Skin epidermis (tissue), 12 donors: ENCODE measurements around the gene KRTAP5-3.
"Not testable (repeated sequence)": the region's sequence is repeated elsewhere in the genome, so short reads cannot be mapped to it uniquely, and the experiment has no call there.

Experiments used
- H3K27ac ChIP-seq, 21 experiments: fragments of 200-600 bp; sonication (generic) in 11 of 21; one replicate each; pipeline ENCODE4 v1.5.0; 2020; ENCODE audit warnings: mild to moderate bottlenecking in 3 of 21, inconsistent platforms in 2 of 21, moderate library complexity in 2 of 21
- H3K4me3 ChIP-seq, 7 experiments: fragments of 200-600 bp; sonication (generic) in 2 of 7; one replicate each; pipeline ENCODE4 v1.5.0; 2020; ENCODE audit warnings: inconsistent platforms in 2 of 7, mild to moderate bottlenecking in 2 of 7, moderate library complexity in 1 of 7

Gene KRTAP5-3

GRCh38 chr11:1608363-1608762 lies at the start of gene KRTAP5-3:
TSS of gene KRTAP5-3 (minus strand) at chr11:1608463. CDS start at chr11:1608385, 78 bp downstream.
- H3K4me3 ChIP-seq = no peak within 1 kb of the TSS
- H3K27ac ChIP-seq = no peak within 1 kb of the TSS

- Histone ChIP-seq H3K4me3 (no peak overlapping the region), H3K27ac (no peak overlapping the region)
Measured at GRCh38 chr11:1656670-1657069, 48.4 kb upstream of the KRTAP5-3 start.

- Histone ChIP-seq H3K4me3 (no peak overlapping the region), H3K27ac (no peak overlapping the region)
Measured at GRCh38 chr11:1656061-1656441, 47.8 kb upstream of the KRTAP5-3 start.

- no peak overlapping the region for H3K4me3 ChIP-seq
- H3K27ac ChIP-seq = no peak overlapping the region
Measured at GRCh38 chr11:1655168-1656060, 47.2 kb upstream of the KRTAP5-3 start.

- no peak overlapping the region for H3K27ac ChIP-seq
- no peak overlapping the region for H3K4me3 ChIP-seq
Measured at GRCh38 chr11:1654388-1655167, 46.3 kb upstream of the KRTAP5-3 start.

- Histone ChIP-seq H3K4me3 (no peak overlapping the region), H3K27ac (no peak overlapping the region)
Measured at GRCh38 chr11:1653541-1654387, 45.5 kb upstream of the KRTAP5-3 start.

DNA sequence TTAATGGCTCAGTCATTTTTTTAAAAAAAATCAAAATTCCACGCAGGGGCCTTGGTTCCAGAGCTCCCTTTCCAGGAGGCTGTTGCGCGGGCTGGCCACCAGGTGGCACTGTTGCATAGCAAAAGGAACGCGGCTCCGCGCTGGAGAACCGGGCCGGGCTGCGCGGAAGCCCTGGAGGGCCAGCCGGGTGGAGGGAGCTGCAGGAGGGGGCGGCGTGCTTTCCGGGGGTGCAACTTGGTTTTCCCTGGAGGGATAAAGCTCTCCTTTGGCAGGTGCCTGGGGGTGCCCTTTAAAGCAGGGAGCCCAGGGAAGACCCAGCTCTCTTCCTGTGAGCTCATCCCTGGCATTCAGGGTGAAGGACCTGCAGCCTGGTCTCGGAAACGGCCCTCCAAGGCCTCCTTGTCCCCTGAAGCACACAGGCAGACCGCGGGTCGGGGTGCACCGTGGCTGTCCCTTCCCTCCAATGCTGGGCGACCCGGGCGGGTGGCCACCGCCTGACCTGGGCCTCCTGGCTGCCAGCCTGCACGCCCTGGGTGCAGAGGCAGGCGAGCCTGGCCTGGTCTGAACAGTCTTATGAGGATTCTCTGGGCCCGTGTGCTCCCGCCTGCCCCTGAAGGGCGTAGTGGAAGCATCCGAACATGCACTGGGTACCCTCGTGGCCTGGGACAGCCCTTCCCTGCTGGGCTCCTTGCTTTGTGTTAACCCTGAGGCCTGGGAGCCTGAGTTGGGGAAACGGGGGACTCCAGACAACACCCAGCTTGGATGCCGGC lies 44.7 kb upstream of the KRTAP5-3 start:
- H3K27ac ChIP-seq = no peak overlapping the region
- no peak overlapping the region for H3K4me3 ChIP-seq

- H3K27ac ChIP-seq = no peak overlapping the region
- no peak overlapping the region for H3K4me3 ChIP-seq
Measured at GRCh38 chr11:1652442-1652770, 44.1 kb upstream of the KRTAP5-3 start.

- Histone ChIP-seq H3K27ac (no peak overlapping the region), H3K4me3 (no peak overlapping the region)
Measured at GRCh38 chr11:1652026-1652425, 43.8 kb upstream of the KRTAP5-3 start.

- H3K27ac ChIP-seq = no peak overlapping the region
Measured at GRCh38 chr11:1651411-1651980, 43.2 kb upstream of the KRTAP5-3 start.

GRCh38 chr11:1650918-1651262 lies 42.6 kb upstream of the KRTAP5-3 start:
- H3K27ac ChIP-seq = no peak overlapping the region

More at GRCh38 chr11:1651411-1651980, 43.2 kb upstream of the KRTAP5-3 start:
- no peak overlapping the region for H3K4me3 ChIP-seq

GRCh38 chr11:1650034-1650917 lies 42.0 kb upstream of the KRTAP5-3 start:
- no peak overlapping the region for H3K4me3 ChIP-seq
- no peak overlapping the region for H3K27ac ChIP-seq

More at GRCh38 chr11:1650918-1651262, 42.6 kb upstream of the KRTAP5-3 start:
- no peak overlapping the region for H3K4me3 ChIP-seq

DNA sequence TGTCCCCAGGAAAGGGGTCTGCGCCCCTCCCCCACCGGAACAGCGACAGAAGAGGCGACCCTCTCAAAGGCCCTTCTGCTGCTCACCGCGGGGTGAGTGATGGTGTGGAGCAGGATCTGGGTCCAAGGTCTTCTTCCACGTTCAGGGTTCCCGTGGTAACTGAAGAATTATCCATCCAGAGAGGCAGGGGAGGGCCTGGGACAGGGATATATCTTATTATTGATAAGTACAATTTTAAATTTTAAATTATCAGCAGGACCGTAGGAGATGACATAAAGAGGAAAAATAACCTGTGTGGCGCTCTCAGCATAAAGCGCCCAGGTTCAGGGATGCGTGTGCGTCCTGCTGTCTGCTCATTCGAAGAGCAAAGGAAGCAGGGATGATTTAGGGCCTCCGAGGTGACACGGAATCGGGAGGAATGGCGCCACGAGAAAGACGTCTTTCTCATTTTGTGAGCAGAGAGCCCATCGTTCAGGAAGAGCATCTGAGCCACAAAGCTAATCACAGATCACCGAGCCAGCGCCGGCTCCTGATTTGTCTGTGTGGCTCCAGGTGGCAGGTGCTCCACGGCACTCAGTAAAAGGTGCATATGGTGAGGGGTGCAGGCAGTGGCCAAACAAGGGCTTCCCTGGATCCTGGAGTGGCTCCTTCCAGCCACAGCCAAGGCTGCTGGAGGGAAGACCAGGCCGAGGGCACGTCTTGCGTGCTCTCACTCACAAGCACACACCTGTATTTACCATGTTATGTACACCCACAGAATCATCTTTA lies 40.6 kb upstream of the KRTAP5-3 start:
- no peak overlapping the region for H3K27ac ChIP-seq
- H3K4me3 ChIP-seq = no peak overlapping the region

GRCh38 chr11:1647901-1648652 lies 39.8 kb upstream of the KRTAP5-3 start:
- Histone ChIP-seq H3K4me3 (no peak overlapping the region), H3K27ac (no peak overlapping the region)

DNA sequence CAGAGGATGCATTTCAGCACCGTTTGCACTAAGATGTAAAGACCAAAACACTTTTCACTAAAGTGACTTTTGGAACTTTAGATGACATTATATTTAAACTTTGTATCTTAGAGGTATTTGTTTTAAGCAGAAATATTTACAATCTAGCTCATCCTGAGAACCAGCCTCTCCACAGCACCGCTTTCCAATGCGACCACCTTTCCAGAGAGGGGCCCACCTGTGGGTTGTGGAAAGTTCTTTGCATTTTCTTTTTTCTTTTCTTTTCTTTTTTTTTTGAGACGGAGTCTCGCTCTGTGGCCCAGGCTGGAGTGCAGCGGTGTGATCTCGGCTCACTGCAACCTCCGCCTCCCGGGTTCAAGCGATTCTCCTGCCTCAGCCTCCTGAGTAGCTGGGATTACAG lies 38.3 kb upstream of the KRTAP5-3 start:
- not testable (repeated sequence) for H3K4me3 ChIP-seq, H3K27ac ChIP-seq

DNA sequence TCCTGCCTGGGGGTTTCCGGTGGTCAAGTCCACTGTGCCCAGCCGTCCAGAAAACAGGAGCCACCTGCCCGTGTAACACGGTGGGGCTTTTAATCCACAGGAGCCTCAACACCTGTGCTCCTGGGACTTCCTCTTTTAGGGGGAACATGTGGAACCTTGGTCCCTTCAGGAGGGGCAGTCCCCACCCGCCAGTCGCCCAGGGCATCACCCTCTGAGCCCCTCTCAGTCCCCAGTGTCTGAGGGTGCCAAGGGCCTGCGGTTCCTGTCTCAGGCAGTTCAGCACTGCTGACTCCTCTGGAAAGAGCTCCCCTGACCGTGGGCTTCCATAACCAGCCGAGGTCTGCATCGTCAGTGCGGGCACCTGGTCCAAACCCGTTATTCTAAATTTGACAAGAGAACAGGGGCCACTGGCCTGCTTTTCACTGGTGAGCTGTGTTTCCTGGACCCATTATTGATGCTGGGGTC lies 37.1 kb upstream of the KRTAP5-3 start:
- no peak overlapping the region for H3K4me3 ChIP-seq
- H3K27ac ChIP-seq = no peak overlapping the region
